DOHH2 (cell line): ENCODE data around the gene MARVELD1.

Source experiments
- H3F3A ChIP-seq: fragments of 200-600 bp; sonication (generic), shearing (Covaris generic); 2 replicates; pipeline ENCODE4 v1.6.0; 2016; ENCODE audit warnings: antibody characterized with exemption, mild to moderate bottlenecking; ENCODE audit not compliant: control insufficient read depth, insufficient read depth
- H3K27ac ChIP-seq: fragments of 200-600 bp; sonication (generic); 2 replicates; pipeline ENCODE4 v1.5.1; 2014; ENCODE audit warnings: low read depth, mild to moderate bottlenecking, low read length, moderate library complexity
- H3K27me3 ChIP-seq: fragments of 200-600 bp; sonication (generic); 2 replicates; pipeline ENCODE4 v1.6.1; 2014; ENCODE audit warnings: mild to moderate bottlenecking, low read length, mixed read lengths; ENCODE audit not compliant: control insufficient read depth
- H3K36me3 ChIP-seq: fragments of 200-600 bp; sonication (generic); 2 replicates; pipeline ENCODE4 v1.6.1; 2014; ENCODE audit warnings: mild to moderate bottlenecking, low read length, moderate library complexity, mixed read lengths; ENCODE audit not compliant: control insufficient read depth
- H3K4me1 ChIP-seq: fragments of 200-600 bp; sonication (generic); 2 replicates; pipeline ENCODE4 v1.6.1; 2014; ENCODE audit warnings: mild to moderate bottlenecking, low read length, mixed read lengths; ENCODE audit not compliant: control insufficient read depth
- H3K4me2 ChIP-seq: fragments of 200-600 bp; sonication (generic); 2 replicates; pipeline ENCODE4 v1.6.0; 2014; ENCODE audit warnings: mild to moderate bottlenecking, low read length, moderate library complexity
- H3K4me3 ChIP-seq: fragments of 200-600 bp; sonication (generic); 2 replicates; pipeline ENCODE4 v1.5.1; 2014; ENCODE audit warnings: mild to moderate bottlenecking, low read length, mixed read lengths
- H3K79me2 ChIP-seq: fragments of 200-600 bp; sonication (generic); 2 replicates; pipeline ENCODE4 v1.6.1; 2014; ENCODE audit warnings: mild to moderate bottlenecking, low read length, mixed read lengths; ENCODE audit not compliant: control insufficient read depth
- H3K9me2 ChIP-seq: fragments of 200-600 bp; sonication (generic); replicated peaks from 2 replicates; pipeline ENCODE4 v1.6.1; 2014; ENCODE audit warnings: mild to moderate bottlenecking, low read length, mixed read lengths; ENCODE audit not compliant: control insufficient read depth
- H3K9me3 ChIP-seq: fragments of 200-600 bp; sonication (generic); 2 replicates; pipeline ENCODE4 v1.6.1; 2014; ENCODE audit warnings: antibody characterized with exemption, low read length, mixed read lengths; ENCODE audit not compliant: control insufficient read depth, insufficient read depth
- H4K20me1 ChIP-seq: fragments of 200-600 bp; sonication (generic); 2 replicates; pipeline ENCODE4 v1.6.0; 2014; ENCODE audit warnings: low read depth, mild to moderate bottlenecking, antibody characterized with exemption, low read length, moderate library complexity; ENCODE audit not compliant: control insufficient read depth, insufficient read depth
- EZH2phosphoT487 ChIP-seq: fragments of 200-600 bp; sonication (generic); IDR thresholded peaks from 2 replicates; pipeline ENCODE4 v1.6.1; 2017; ENCODE audit warnings: borderline replicate concordance, mild to moderate bottlenecking, antibody characterized with exemption, low read length, moderate library complexity, mixed read lengths
- TF ChIP-seq, protein P1 (sequence below): fragments of 200-600 bp; sonication (generic); IDR thresholded peaks from one replicate; pipeline ENCODE4 v1.5.1; 2014; ENCODE audit warnings: antibody characterized with exemption, mild to moderate bottlenecking, low read depth, low read length; ENCODE audit not compliant: poor library complexity, severe bottlenecking

MARVELD1 gene

GRCh38 chr10:97718178-97718577, 4.6 kb downstream of the MARVELD1 start:
- H3F3A ChIP-seq = no peaks in the 10 kb centered on the region
- no peak overlapping the region for H3K4me3 ChIP-seq
- peaks cover 19% of the 10 kb centered on the region for H3K27me3 ChIP-seq
- TF ChIP-seq, protein P1, sequence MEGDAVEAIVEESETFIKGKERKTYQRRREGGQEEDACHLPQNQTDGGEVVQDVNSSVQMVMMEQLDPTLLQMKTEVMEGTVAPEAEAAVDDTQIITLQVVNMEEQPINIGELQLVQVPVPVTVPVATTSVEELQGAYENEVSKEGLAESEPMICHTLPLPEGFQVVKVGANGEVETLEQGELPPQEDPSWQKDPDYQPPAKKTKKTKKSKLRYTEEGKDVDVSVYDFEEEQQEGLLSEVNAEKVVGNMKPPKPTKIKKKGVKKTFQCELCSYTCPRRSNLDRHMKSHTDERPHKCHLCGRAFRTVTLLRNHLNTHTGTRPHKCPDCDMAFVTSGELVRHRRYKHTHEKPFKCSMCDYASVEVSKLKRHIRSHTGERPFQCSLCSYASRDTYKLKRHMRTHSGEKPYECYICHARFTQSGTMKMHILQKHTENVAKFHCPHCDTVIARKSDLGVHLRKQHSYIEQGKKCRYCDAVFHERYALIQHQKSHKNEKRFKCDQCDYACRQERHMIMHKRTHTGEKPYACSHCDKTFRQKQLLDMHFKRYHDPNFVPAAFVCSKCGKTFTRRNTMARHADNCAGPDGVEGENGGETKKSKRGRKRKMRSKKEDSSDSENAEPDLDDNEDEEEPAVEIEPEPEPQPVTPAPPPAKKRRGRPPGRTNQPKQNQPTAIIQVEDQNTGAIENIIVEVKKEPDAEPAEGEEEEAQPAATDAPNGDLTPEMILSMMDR = no peak
- no peak for TF ChIP-seq EZH2phosphoT487
- H4K20me1 ChIP-seq = no peaks in the 10 kb centered on the region; the same call in 1 of the 2 replicates
- no peaks in the 10 kb centered on the region for H3K36me3 ChIP-seq
- H3K4me2 ChIP-seq = no peak overlapping the region
- H3K27ac ChIP-seq = no peak overlapping the region
- H3K79me2 ChIP-seq = no peaks in the 10 kb centered on the region; the same call in 1 of the 2 replicates
- H3K4me1 ChIP-seq = peaks cover 11% of the 10 kb centered on the region
- H3K9me2 ChIP-seq = no peaks in the 10 kb centered on the region
- H3K9me3 ChIP-seq = no peaks in the 10 kb centered on the region

GRCh38 chr10:97718659-97719142, 5.2 kb downstream of the MARVELD1 start:
- Histone ChIP-seq H3K4me3 (no peak overlapping the region), H4K20me1 (no peaks in the 10 kb centered on the region; the same call in 1 of the 2 replicates), H3K4me1 (peaks cover 9% of the 10 kb centered on the region), H3K9me2 (no peaks in the 10 kb centered on the region), H3K4me2 (no peak overlapping the region), H3K79me2 (no peaks in the 10 kb centered on the region; the same call in 1 of the 2 replicates), H3K9me3 (no peaks in the 10 kb centered on the region), H3K36me3 (no peaks in the 10 kb centered on the region), H3K27ac (no peak overlapping the region), H3K27me3 (peaks cover 19% of the 10 kb centered on the region), H3F3A (no peaks in the 10 kb centered on the region)
- no peak for TF ChIP-seq EZH2phosphoT487

DNA sequence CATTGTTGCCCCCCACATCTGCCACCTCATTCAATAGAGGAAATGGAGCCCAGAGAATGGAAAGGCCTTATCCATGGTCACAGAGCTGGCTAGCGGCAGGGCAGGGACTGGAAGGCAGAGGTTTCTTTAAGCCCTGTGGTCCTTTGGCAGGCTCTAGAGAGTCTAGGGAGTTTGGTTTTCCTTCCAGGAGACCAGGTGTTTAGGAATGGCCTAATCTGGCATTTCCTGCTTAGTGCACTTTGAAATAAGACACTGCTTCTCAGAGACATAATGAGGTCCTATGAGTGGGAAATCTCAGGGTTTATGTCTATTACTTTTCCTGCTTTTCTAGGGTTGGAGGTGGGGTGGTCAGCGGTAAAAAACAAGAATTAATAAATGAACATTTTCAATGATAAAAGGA, 6.1 kb downstream of the MARVELD1 start:
- Histone ChIP-seq H3K9me3 (no peaks in the 10 kb centered on the region), H4K20me1 (no peaks in the 10 kb centered on the region; the same call in 1 of the 2 replicates), H3K4me1 (peaks cover 7% of the 10 kb centered on the region), H3K9me2 (no peaks in the 10 kb centered on the region), H3K36me3 (no peaks in the 10 kb centered on the region), H3K4me2 (no peak overlapping the region), H3K4me3 (no peak overlapping the region), H3K27ac (no peak overlapping the region), H3K27me3 (peaks cover 11% of the 10 kb centered on the region), H3K79me2 (no peaks in the 10 kb centered on the region; the same call in 1 of the 2 replicates), H3F3A (no peaks in the 10 kb centered on the region)
- TF ChIP-seq EZH2phosphoT487 = no peak
- TF ChIP-seq, protein P1 = no peak

- H3K9me3 ChIP-seq = no peaks in the 10 kb centered on the region
- H3K36me3 ChIP-seq = no peaks in the 10 kb centered on the region
- TF ChIP-seq, protein P1 = no peak
- no peak for TF ChIP-seq EZH2phosphoT487
- no peaks in the 10 kb centered on the region for H3F3A ChIP-seq
- no peaks in the 10 kb centered on the region for H3K4me1 ChIP-seq
- no peaks in the 10 kb centered on the region for H3K79me2 ChIP-seq
- H3K9me2 ChIP-seq = no peaks in the 10 kb centered on the region
- no peaks in the 10 kb centered on the region for H4K20me1 ChIP-seq
- H3K27ac ChIP-seq = no peak overlapping the region
- no peak overlapping the region for H3K4me2 ChIP-seq
- H3K4me3 ChIP-seq = no peak overlapping the region
- H3K27me3 ChIP-seq = no peaks in the 10 kb centered on the region; the same call in 1 of the 2 replicates
Observed at GRCh38 chr10:97721871-97722780, 8.6 kb downstream of the MARVELD1 start.
